Measurements from ENCODE around the gene PPP4R3B. TPM values are rescaled to one million over a fixed set of nuclear protein-coding genes. Genes with fewer than 3 reads are reported as not detected.

PPP4R3B gene
- total and polyA plus RNA-seq, 2 of the 8 experiments (the other 6 are each of a cell fraction or from before 2014, with no cell fraction given): 8.5 to 39.1 TPM

DNA sequence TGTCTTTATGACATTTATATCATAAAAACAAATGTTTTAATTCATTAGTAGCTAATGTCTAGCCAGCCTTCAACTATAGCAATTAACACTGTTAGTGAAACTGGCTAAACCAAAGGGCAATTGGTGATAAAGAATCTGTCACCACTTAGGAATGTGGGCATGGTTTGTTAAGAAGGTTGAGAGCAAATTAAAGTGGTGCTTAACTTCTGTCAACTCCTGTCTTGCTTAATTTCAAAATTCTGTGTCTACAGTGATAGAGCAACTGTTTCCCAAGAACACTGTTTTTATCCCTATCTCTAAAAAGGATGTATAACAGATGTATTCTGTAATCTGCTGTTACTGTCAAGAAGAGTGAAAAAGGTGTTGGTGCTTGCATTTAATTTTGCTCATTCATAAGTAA is 61.4 kb downstream of the PPP4R3B start:
- H3K27ac ChIP-seq (ENCODE audit: low read depth, low read length): no peak overlapping the region
- no peak overlapping the region for H2AK5ac ChIP-seq (ENCODE audit: low read depth, low read length)
- no peaks in the 10 kb centered on the region for H3K27me3 ChIP-seq (replicated peaks in 1 of 4; ENCODE audit: control insufficient read depth in 3 of 4, extremely low read depth in 1 of 4, insufficient read depth in 3 of 4, low read length in 3 of 4)
- no peak for DNase-seq (ENCODE audit: low read depth in 1 of 2, low spot score in 2 of 2)
- H2BK15ac ChIP-seq (ENCODE audit: low read length): no peak overlapping the region
- H3K23ac ChIP-seq (ENCODE audit: insufficient read length): no peak overlapping the region
- no peak overlapping the region for H3K56ac ChIP-seq (replicated peaks; ENCODE audit: insufficient read length, low read depth, low read length)
- no peak for FAIRE-seq
- no peak overlapping the region for H2BK12ac ChIP-seq (ENCODE audit: low read depth, low read length)
- no peak overlapping the region for H2BK120ac ChIP-seq (replicated peaks; ENCODE audit: low read depth, low read length)
- H3K36me3 ChIP-seq (ENCODE audit: control insufficient read depth in 2 of 4, insufficient read depth in 4 of 4, low read length in 3 of 4): peaks cover 3 to 22% (median 10%) of the 10 kb centered on the region in 4 experiments
- H2BK20ac ChIP-seq (ENCODE audit: low read length): no peak overlapping the region
- H4K91ac ChIP-seq (replicated peaks; ENCODE audit: insufficient read length, low read length): no peak overlapping the region
- no peak overlapping the region for H3K18ac ChIP-seq (ENCODE audit: extremely low read depth, low read length)
- no peaks in the 10 kb centered on the region for H3K23me2 ChIP-seq (ENCODE audit: low read depth, low read length)
- no peaks in the 10 kb centered on the region for H3K4me1 ChIP-seq (replicated peaks in 1 of 4; ENCODE audit: control insufficient read depth in 3 of 4, insufficient read depth in 4 of 4, low read length in 3 of 4)
- no peaks in the 10 kb centered on the region for H3K79me1 ChIP-seq (ENCODE audit: low read depth, low read length)
- H4K8ac ChIP-seq (ENCODE audit: extremely low read depth, insufficient read depth, low read length): no peak overlapping the region
- POLR2A ChIA-PET (ENCODE audit: partially characterized antibody): no interaction called here
- H3K14ac ChIP-seq (ENCODE audit: insufficient read length): no peak overlapping the region
- H3K4me3 ChIP-seq (ENCODE audit: extremely low read depth in 1 of 4, insufficient read depth in 2 of 4, low read depth in 3 of 4, low read length in 4 of 4): no peak overlapping the region
- no peak for TF ChIP-seq TCF12 (IDR thresholded peaks at IDR 0.05; ENCODE audit: low read depth, low read length)
- TF ChIP-seq SRF (IDR thresholded peaks at IDR 0.05; ENCODE audit: low read depth, low read length): no peak
- no peak for TF ChIP-seq CHD2 (IDR thresholded peaks at IDR 0.05; ENCODE audit: low read length)
- TF ChIP-seq, protein P1, sequence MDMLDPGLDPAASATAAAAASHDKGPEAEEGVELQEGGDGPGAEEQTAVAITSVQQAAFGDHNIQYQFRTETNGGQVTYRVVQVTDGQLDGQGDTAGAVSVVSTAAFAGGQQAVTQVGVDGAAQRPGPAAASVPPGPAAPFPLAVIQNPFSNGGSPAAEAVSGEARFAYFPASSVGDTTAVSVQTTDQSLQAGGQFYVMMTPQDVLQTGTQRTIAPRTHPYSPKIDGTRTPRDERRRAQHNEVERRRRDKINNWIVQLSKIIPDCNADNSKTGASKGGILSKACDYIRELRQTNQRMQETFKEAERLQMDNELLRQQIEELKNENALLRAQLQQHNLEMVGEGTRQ (IDR thresholded peaks at IDR 0.05; ENCODE audit: low read length): no peak
- no peak for TF ChIP-seq POLR2A (IDR thresholded peaks at IDR 0.05; ENCODE audit: control extremely low read depth in 1 of 2, low read depth in 2 of 2, low read length in 2 of 2)
- no peak for TF ChIP-seq RNF2 (IDR thresholded peaks at IDR 0.05; ENCODE audit: borderline replicate concordance, low read depth, low read length, missing control alignments, poor library complexity, severe bottlenecking)
- no peak for TF ChIP-seq NRF1 (IDR thresholded peaks at IDR 0.05; ENCODE audit: low read depth, low read length)
- TF ChIP-seq POU5F1 (IDR thresholded peaks at IDR 0.05; ENCODE audit: low read depth, low read length): no peak
- TF ChIP-seq HDAC6 (IDR thresholded peaks at IDR 0.05; ENCODE audit: low read depth, low read length): no peak
- no peak for TF ChIP-seq CTCF (IDR thresholded peaks at IDR 0.05; ENCODE audit: control extremely low read depth in 1 of 3, insufficient read depth in 1 of 3, low read depth in 1 of 3, low read length in 3 of 3)
- no peak for TF ChIP-seq RAD21 (IDR thresholded peaks at IDR 0.05 in 1 of 2, conservative IDR thresholded peaks at IDR 0.05 in 1 of 2; ENCODE audit: low read depth in 2 of 2, low read length in 2 of 2)
- H4K20me1 ChIP-seq (replicated peaks in 1 of 2; ENCODE audit: control insufficient read depth in 1 of 2, insufficient read depth in 2 of 2, low read length in 2 of 2): no peaks in the 10 kb centered on the region
- H2BK5ac ChIP-seq (ENCODE audit: low read depth, low read length): no peak overlapping the region
- CTCF ChIA-PET (ENCODE audit: partially characterized antibody): interaction anchor here (0.6 to 1.2 kb wide), 3 partner anchors 12 to 127 kb away, joined by 3 read pairs; no protein-coding TSS in a partner anchor
- peaks cover 2% of the 10 kb centered on the region in 2 experiments; a peak in 3 of 4 replicates for H3K9me3 ChIP-seq (ENCODE audit: insufficient read depth in 2 of 2, low read depth in 1 of 2, low read length in 1 of 2)
- H3K79me2 ChIP-seq (ENCODE audit: control insufficient read depth in 1 of 2, insufficient read depth in 2 of 2, low read length in 2 of 2): no peaks in the 10 kb centered on the region
- H3K4me2 ChIP-seq (ENCODE audit: insufficient read depth in 1 of 2, low read depth in 2 of 2, low read length in 2 of 2): no peak overlapping the region
- no peak overlapping the region for H3K4ac ChIP-seq (replicated peaks; ENCODE audit: insufficient read length, low read depth, low read length)
- no peak overlapping the region for H4K5ac ChIP-seq (ENCODE audit: insufficient read length, low read depth, low read length)
- H3K9ac ChIP-seq (replicated peaks in 1 of 4; ENCODE audit: extremely low read depth in 1 of 4, low read depth in 3 of 4, low read length in 3 of 4): no peak overlapping the region
- no peak overlapping the region for H2AFZ ChIP-seq (ENCODE audit: low read length)
